Left ventricle myocardium inferior (tissue), 1 donor: ENCODE data around the gene WDR90. TPM values are rescaled to one million over a fixed set of nuclear protein-coding genes. Genes with fewer than 3 reads are reported as not detected.

Experiments used
- DNase-seq: peaks from one replicate; pipeline ENCODE4 v3.0.0-alpha.2; 2020
- H3K27ac ChIP-seq: fragments of 200-600 bp; replicated peaks from 2 replicates; pipeline ENCODE4 v1.8.0; 2021
- H3K27me3 ChIP-seq: fragments of 200-600 bp; 2 replicates; pipeline ENCODE4 v1.8.0; 2021; ENCODE audit warnings: low read depth
- H3K36me3 ChIP-seq: fragments of 200-600 bp; 2 replicates; pipeline ENCODE4 v1.8.0; 2021
- H3K4me1 ChIP-seq: fragments of 200-600 bp; 2 replicates; pipeline ENCODE4 v1.8.0; 2021
- H3K4me3 ChIP-seq: fragments of 200-600 bp; 2 replicates; pipeline ENCODE4 v1.8.0; 2021; ENCODE audit warnings: mild to moderate bottlenecking, moderate library complexity
- H3K9me3 ChIP-seq: fragments of 200-600 bp; replicated peaks from 2 replicates; pipeline ENCODE4 v1.8.0; 2021
- CTCF ChIP-seq: fragments of 200-600 bp; IDR thresholded peaks from 2 replicates; pipeline ENCODE4 v1.8.0; 2021; ENCODE audit warnings: antibody characterized with exemption, mild to moderate bottlenecking, borderline replicate concordance
- intact Hi-C: fragments of 100-400 bp; cut with micrococcal nuclease; formaldehyde crosslinking; loops from one replicate; pipeline ENCODE4 v1.11.0; 2022
- total RNA-seq: library from RNA; stranded (reverse); fragmentation: NEBNext Ultra II Directional; extraction: Animal tissue kit (Norgen Biotek cat#: 25700); gene quantifications from one replicate; pipeline ENCODE4 v1.2.1, GENCODE V29; 2021
- donor health status: DM: no; HTN: yes; CAD: no; lungs with severe emphysema.

WDR90 gene
- total RNA-seq, 1 donor from 2014 or later, result 9.2 TPM

GRCh38 chr16:708019-708418 lies 58.9 kb downstream of the WDR90 start:
- no peak overlapping the region for H3K4me3 ChIP-seq
- DNase-seq, result no peak
- no peaks in the 10 kb centered on the region for H3K36me3 ChIP-seq
- TF ChIP-seq CTCF, result no peak
- no peaks in the 10 kb centered on the region for H3K9me3 ChIP-seq
- peaks cover 13% of the 10 kb centered on the region for H3K4me1 ChIP-seq
- intact Hi-C loops, result no loop called here
- H3K27me3 ChIP-seq, result peaks cover 84% of the 10 kb centered on the region
- no peak overlapping the region for H3K27ac ChIP-seq

GRCh38 chr16:708959-709358 lies 59.8 kb downstream of the WDR90 start:
- Histone ChIP-seq H3K36me3 (no peaks in the 10 kb centered on the region), H3K27me3 (peaks cover 75% of the 10 kb centered on the region), H3K4me3 (no peak overlapping the region), H3K9me3 (no peaks in the 10 kb centered on the region), H3K4me1 (peaks cover 13% of the 10 kb centered on the region), H3K27ac (no peak overlapping the region)
- intact Hi-C loops, result no loop called here
- no peak for DNase-seq
- TF ChIP-seq CTCF, result no peak

GRCh38 chr16:709566-710499 lies 60.7 kb downstream of the WDR90 start:
- no peak overlapping the region for H3K4me3 ChIP-seq
- H3K4me1 ChIP-seq, result peaks cover 21% of the 10 kb centered on the region
- H3K27ac ChIP-seq, result no peak overlapping the region
- DNase-seq, result no peak
- no peaks in the 10 kb centered on the region for H3K36me3 ChIP-seq
- peaks cover 66% of the 10 kb centered on the region for H3K27me3 ChIP-seq
- no peaks in the 10 kb centered on the region for H3K9me3 ChIP-seq
- no peak for TF ChIP-seq CTCF
- intact Hi-C loops, result no loop called here

GRCh38 chr16:710500-711075 lies 61.4 kb downstream of the WDR90 start:
- intact Hi-C loops, result no loop called here
- H3K9me3 ChIP-seq, result no peaks in the 10 kb centered on the region
- no peaks in the 10 kb centered on the region for H3K36me3 ChIP-seq
- TF ChIP-seq CTCF, result no peak
- no peak overlapping the region for H3K27ac ChIP-seq
- DNase-seq, result no peak
- peaks cover 59% of the 10 kb centered on the region for H3K27me3 ChIP-seq
- H3K4me3 ChIP-seq, result no peak overlapping the region
- H3K4me1 ChIP-seq, result peaks cover 25% of the 10 kb centered on the region

GRCh38 chr16:711084-711483 lies 61.9 kb downstream of the WDR90 start:
- Histone ChIP-seq H3K27ac (no peak overlapping the region), H3K9me3 (no peaks in the 10 kb centered on the region), H3K27me3 (peaks cover 55% of the 10 kb centered on the region), H3K4me3 (no peak overlapping the region), H3K36me3 (no peaks in the 10 kb centered on the region), H3K4me1 (peaks cover 27% of the 10 kb centered on the region)
- no peak for TF ChIP-seq CTCF
- intact Hi-C loops, result no loop called here
- no peak for DNase-seq
